GM18519 (cell line): ENCODE data around the gene MALRD1.
"Not testable (repeated sequence)": the region's sequence is repeated elsewhere in the genome, so short reads cannot be mapped to it uniquely, and the experiment has no call there.

Experiments
- ATAC-seq: cut with Tn5 transposase; IDR thresholded peaks from one replicate; pipeline ENCODE4 v1.9.1; 2021; ENCODE audit warnings: mild to moderate bottlenecking, moderate library complexity; ENCODE audit not compliant: unreplicated experiment, low FRiP score

Gene MALRD1

DNA sequence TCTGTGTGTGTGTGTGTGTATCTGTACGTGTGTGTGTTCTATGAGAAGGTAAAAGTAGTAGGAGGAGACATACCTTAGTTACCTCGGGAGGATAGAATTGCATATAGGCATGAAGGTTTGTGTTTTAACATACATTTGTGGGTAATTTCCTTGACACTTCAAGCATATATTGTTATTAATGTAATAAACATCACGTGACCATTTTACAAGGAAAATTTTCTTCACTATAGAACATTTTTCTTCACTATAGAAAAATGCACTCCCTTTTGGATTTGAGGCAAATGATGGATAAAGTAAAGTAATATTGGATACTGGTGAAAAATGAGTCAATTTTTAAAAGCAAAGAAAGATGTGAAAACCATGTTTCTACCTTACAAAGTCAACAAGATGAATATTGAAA lies 640.6 kb downstream of the MALRD1 start:
- ATAC-seq: no peak

DNA sequence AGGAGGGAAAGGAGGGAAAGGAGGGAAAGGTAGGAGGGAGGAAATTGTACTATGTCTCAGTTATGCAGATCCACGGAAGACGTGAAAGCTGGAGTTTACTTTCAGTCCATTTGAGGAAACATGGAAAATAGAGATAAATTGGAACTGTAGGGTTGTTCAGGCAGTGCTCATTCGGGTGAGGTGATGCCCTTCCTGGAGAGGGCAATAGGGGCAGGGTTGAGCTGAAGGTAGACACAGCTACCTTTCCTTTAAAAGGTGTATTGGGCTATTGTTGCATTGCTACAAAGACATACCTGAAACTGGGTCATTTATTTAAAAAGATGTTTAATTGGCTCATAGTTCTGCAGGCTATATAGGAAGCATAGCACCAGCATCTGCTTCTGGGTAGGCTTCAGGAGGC lies 650.7 kb downstream of the MALRD1 start:
- ATAC-seq: no peak

DNA sequence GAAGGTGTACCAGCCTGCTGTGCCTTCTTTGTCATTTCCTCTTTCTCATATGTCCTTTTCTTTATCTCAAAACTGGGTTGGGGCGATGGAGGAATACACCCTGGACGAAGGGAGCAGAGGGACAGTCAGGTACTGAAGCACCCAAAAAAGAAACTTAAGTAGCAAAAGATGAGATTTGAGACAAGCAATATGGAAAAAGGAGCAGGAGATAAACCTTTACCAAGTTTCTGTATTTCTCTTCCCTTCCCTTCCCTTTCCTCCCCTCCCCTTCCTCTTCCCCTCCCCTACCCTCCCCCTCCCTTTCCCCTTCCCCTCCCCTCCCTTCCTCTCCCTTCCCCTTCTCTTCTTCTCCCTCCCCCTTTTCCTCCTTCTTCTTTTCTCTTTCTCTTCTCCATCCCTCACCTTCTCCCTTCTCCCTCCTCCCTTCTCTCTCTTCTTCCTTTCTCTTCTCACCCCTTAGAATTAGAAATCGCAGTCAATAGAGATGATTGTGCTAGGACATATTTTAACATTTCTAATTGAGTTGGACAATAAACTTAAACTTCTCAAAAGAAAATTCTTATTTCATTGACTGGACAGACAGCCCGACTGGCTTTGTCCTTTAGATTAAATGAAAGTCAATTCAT lies 652.9 kb downstream of the MALRD1 start:
- ATAC-seq: no peak

DNA sequence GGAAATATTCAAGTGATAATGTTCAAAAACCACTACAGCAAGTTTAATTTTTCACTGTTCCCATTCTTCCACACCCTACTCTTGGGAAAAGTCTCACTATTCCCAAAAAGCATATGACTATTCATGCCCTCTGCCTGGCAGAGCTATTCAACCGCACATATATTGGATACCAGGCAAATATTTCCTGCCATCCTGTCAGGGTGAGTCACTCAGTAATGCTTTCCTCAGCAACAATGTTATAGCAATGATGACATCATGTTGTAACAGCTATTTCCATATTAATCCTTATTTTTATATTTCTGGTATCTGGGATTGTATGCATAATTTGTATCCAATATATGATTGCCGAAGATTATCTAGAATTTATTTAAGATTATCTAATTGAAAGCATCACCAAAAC lies 653.6 kb downstream of the MALRD1 start:
- ATAC-seq: no peak

DNA sequence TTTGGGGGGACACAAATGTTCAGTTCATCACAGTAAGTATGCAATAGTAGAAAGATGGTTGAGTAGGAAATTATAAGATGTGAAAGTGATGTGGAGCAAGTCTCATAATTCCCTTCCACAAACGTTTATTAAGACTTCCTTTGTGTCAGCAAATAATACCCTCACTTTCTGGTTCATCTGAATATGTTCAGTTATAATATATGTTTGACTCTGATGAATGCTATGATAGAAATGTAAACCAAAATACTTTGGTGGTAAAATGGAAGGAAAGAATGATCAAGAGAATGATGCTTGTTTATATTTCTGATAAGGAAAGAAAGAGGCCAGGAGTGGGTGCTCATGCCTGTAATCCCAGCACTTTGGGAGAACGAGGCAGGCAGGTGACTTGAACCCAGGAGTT lies 655.9 kb downstream of the MALRD1 start:
- no peak for ATAC-seq

DNA sequence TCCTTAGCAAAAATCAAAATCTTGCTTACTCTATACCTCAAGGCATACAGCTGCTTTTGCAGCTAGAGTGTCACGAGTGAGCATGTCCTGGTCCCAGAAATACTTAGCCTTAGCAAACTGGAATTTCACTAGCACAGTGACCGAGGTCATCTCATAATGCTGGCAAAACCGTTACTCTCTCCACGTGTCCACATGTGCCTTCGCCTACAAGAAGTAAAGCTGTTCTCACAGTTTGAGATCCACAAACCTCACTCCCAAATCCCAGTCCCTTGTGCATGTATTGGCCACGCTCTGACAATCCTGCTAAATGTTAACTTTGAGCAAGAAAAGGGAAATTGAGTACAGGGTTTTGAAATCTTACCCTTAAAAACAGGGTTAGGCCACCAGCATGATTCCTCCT lies 656.6 kb downstream of the MALRD1 start:
- no peak for ATAC-seq

DNA sequence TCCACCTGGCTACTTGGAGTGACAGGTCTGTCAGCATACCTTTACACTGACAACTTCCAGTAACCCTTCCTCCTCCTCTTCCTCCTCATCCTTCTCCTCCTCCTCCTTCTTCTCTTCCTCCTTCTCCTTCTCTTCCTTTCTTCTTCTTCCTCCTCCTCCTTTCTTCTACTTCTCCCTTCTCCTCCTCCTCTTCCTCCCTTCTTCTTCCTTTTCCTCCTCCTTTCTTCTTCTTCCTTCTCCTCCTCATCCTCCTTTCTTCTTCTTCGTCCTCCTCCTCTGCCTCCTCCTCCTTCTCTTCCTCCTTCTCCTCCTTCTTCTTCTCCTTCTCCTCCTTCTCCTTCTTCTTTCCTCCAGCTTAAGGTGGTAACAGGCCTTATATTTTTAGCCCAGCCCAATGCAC lies 658.3 kb downstream of the MALRD1 start:
- ATAC-seq: no peak

DNA sequence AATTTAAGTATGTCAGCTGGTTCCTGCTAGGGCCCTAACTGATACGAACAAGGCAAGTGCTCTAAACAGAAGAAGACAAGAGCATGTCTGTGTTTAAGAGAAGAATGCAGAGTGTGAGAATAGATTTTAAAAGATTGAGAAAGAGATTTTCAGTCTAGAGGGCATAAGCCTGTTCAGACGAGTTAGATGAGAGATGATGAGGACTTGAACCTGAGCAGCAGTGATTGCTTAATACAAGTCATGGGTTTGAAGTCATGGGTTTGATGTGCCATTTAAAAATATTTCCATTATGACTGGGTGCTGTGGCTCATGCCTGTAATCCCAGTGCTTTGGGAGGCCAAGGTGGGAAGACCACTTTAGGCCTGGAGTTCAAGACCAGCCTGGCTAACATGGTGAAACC lies 658.8 kb downstream of the MALRD1 start:
- ATAC-seq: no peak

DNA sequence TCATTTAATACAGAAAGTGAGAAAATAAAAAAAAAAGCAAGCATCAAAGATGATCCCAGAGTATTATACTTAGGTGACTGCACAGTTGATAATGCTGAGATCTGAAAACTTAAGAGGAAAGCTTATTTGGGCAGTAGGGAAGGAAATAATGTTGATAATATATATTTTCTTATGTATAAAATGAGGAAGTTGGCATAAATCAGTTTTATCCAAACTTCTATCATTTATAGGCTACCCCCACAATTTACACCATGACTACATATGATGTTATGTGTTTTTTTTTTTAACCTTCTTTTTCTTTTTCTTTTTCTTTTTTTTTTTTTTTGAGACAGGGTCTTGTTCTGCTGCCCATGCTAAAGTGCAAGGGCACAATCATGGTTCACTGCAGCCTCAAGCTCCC lies 659.4 kb downstream of the MALRD1 start:
- no peak for ATAC-seq

DNA sequence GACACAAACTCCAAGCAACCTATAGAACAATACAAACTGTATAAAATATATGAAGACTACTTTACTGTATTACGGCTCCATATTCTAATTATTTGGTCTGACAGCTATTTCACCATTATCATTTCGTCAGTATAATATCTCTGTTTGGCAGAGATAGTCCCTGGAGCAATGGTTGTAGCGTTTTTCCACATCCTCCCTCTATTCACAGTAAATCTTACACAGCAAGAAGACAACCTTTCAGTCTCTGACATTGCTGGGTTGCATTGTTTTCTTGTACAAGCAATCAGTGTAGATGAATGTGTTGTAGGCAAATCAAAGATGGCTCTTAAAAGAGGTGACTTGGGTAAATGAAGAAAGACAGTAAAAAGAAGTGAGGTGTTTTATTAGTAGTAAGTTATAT lies 662.0 kb downstream of the MALRD1 start:
- no peak for ATAC-seq

DNA sequence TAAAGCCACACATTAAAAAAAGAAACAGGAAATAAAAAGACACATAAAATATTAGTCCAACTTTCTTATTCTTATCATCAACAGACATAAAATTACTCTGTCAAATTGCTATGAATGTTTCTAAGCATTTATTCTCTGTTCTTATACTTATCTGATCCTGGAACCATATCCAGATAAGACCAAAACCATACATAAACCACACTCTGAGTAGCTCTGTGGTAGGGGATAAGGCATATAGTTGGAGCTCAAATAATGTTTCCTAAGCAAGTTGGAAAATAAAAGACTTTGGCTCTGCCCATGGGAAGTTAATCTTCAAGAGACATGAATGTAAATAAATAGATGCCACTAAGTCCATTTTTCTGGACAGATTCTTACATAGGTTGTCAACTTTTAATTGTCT lies 664.6 kb downstream of the MALRD1 start:
- ATAC-seq: no peak

DNA sequence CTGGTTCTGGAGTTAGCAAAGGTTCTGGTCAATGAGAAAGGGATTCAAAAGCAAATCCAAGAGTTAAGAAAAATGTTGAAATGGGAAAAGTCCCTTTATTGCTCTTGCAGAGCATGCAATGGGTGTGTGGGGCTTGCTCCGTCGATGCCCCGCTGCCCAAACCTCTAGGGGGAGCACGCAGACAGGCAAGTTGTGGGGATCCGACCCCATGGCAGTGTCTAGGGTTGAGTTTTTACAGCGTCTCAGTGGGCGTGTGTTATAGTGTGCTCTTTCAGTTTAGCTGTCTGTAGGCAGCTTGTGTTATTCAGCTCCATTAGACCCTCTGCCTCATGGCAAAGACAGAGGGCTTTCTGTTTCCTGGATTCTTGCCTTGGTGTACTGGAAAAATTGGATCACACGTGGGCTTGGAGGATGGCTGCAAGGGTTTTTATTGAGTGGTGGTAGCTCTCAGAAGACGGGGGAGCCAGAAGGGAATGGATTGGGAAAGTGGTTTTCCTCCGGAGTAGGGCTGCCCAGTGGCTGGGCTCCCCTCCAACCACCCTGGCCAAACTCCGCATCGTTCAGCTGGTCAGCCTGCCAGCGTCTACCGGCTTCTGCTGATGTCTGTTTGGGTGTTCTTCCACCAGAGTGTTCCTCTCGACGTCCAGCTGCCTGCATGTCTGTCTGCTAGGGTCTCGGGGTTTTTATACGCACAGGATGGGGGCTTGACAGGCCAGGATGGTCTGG lies 665.4 kb downstream of the MALRD1 start:
- ATAC-seq: no peak

DNA sequence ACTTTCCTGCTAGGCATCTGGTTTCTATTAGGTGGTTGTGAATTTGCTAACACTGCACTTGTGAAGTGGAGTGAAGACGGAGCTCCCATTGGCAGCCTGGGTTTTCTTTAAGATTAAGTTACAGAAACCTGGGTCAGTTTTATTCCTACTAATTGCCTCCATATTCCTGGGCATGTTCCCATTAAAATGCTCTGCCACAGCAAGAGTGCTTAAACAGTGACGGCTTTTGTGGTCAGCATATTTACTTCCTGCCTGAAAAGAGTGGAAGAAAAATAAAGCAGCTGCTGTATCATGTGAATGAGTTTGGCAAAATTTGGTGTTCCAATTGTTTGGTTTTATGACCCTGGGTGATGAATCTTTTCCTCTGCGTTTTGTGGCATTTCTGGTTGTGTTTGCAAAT lies 670.7 kb downstream of the MALRD1 start:
- no peak for ATAC-seq

DNA sequence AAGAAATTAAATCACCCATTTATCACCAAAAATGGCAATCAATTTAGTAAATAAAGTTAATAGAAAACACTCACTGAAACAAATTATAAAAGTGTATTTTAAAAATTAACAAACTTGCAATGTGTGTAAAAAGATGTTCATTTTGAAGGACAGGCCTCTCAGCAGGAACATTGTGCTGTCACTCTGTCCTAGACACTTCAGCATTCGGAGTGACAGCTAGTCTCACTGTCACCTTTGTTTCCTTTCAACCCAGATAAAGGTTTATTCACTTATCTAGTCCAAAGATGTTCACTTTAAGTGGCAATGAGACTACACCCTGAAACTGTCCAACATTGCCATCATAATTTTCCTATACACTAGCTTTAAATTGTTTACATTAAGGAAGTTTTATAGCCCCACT lies 675.7 kb downstream of the MALRD1 start:
- no peak for ATAC-seq

DNA sequence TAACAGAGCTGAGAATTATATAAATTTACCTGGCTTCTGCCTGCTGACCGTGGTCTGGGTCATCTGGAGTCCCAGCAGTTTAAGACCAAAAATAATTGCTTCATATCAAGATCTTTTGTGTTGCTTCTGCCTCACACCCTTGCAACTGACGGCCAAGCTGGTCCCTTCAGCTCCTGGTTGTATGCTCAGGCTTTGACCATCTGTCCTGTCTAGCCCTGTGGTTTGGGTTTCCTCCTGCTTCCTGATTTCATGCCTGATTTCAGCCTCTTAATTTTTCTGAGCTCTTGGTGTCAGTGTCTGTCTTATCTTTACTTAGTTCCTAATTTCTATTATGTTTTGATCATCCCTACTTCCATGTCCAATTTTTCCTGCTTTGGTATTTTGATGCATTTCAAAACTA lies 679.8 kb downstream of the MALRD1 start:
- no peak for ATAC-seq

DNA sequence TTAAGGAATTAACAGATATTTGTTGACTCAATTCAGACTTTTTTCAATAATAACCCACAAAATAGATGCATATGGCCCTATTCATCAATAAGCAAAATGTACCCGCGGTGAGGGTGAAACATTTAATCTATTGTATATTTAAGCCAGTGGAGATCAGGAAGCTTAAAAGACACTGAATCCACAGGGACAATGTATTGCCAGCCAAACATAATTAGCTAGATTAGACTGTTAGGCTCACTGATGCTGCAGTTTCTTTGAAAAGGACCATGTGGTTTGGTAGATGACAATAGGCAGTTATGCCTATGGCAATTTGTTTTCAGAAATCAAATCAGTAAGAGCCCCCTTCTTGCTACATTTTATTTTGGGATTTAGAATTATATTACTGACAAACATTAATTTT lies 680.4 kb downstream of the MALRD1 start:
- no peak for ATAC-seq

DNA sequence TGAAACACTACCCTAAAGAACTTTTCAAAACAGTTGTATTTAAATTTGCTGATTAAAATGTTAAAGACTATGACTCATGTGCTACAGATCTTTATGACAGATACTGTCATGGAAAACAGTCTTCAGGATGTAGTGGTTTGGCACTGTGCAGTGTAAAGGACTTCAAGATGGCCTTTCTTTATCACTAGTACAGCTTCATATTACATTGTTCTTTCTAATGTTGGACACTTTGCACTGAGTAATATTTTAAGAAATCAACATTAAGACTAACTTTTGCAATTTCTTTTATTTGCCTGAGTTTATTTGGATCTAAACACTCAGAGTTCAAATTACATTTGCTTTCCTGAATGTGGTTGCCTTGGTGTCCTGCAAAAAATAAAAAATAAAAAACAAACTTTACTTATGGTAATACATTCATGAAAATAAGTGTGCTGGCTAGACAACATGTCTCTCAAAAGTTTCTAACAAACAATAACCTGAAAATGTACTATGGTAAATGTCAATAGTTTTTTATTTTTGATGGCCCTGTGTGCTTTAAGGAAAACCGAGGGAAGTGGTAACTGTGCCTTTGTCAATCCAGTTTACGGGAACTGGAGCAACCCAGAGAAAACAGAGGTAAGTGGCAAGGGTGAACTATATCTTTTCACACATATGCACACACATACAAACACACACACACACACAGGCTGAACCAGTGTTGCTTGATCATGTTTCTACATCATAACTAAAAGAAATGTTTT lies 681.7 kb downstream of the MALRD1 start:
- no peak for ATAC-seq

DNA sequence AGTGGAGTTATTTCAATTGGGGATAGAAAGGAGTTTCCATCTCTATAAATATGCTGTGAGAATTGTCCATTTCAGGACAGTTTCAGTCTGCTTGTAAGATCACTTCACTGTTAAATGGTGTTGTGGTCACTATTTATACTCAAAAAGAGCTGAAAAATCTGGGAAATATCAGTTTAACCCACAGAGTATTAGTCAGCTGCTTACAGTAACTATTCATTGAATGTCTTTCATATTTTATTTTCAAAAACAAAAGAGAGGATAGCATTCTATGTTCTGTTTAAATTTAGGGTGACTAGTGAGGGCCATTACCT lies 682.3 kb downstream of the MALRD1 start:
- ATAC-seq: no peak

DNA sequence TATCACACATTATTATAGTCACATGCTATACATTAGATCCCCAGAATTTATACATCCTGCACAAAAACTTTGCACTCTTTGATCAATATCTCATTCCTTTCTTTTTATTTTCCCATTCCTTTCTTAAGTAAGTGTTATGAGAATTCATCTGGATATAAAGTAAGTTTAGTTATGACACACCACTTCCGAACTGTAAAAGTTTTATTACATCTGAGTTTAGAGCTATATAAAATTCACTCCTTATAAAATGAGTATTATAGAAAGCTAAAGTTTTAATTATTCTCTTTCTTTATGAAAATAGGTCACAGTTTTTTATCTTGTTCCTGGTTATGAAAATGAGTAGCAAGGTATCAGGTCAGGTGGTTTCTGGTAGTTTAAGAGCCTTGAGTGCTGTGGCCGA lies 683.0 kb downstream of the MALRD1 start:
- ATAC-seq: no peak

DNA sequence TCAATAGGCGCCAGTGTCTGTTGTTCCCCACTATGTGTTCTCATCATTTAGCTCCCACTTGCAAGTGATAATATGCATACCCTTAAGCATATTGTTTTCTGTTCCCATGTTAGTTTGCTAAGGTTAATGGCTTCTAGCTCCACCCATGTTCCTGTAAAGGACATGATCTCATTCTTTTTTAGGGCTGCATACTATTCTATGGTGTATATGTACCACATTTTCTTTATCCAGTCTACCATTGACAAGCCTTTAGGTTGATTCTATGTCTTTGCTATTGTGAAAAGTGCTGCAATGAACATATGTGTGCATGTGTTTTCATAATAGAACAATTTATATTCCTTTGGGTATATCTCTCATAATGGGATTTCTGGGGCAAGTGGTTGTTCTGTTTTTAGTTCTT lies 689.8 kb downstream of the MALRD1 start:
- ATAC-seq: no peak

DNA sequence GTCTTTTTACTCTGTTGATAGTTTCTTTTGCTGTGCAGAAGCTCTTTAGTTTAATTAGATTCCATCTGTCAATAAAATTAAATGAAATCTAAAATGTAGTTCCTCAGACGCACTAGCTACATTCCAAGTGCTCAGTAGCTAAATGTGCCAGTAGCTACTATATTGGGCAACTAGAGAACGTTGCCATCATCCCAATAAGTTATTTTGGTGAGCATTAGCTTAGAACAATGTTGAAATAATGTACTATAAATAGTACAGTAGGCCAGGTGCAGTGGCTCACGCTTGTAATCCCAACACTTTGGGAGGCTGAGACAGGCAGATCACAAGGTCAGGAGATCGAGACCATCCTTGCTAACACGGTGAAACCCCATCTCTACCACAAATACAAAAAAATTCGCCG lies 690.6 kb downstream of the MALRD1 start:
- not testable (repeated sequence) for ATAC-seq

DNA sequence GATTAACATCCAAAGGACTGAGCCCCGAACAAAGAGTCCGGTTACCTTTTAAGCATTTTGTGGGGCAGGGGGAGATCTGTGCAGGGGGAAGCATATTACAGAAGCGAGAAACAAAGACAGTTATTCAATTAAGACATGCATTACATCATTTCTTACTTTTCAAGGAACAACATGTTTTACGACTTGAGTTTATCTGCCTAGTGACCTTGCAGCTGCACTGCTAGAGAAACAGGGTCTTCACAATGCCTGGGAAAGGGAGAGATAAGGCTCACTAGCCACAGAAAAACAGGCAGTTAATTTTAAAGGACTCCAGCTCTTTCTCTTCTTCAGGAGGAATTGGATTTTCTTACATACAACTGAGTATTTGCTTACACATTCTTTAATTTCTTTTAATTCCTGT lies 693.5 kb downstream of the MALRD1 start:
- not testable (repeated sequence) for ATAC-seq
